WERI-Rb-1 (cell line): ENCODE data around the gene TAF9B.

ENCODE experiments used
- DNase-seq: peaks from one replicate; pipeline ENCODE4 v3.0.0-alpha.2; 2020
- H3K27ac ChIP-seq: fragments of 250-450 bp; sonication (Bioruptor Pico); 2 replicates; pipeline ENCODE4 v1.5.1; 2020; ENCODE audit warnings: mild to moderate bottlenecking, moderate library complexity
- H3K27me3 ChIP-seq: fragments of 250-450 bp; sonication (Bioruptor Pico); 2 replicates; pipeline ENCODE4 v1.5.1; 2021; ENCODE audit warnings: mild to moderate bottlenecking, low read depth, moderate library complexity; ENCODE audit not compliant: insufficient read depth, severe bottlenecking
- H3K36me3 ChIP-seq: fragments of 250-450 bp; sonication (Bioruptor Pico); 2 replicates; pipeline ENCODE4 v1.5.1; 2020; ENCODE audit warnings: mild to moderate bottlenecking, moderate library complexity
- H3K4me3 ChIP-seq: 2 replicates; pipeline ENCODE4 v1.5.1; 2011; ENCODE audit warnings: low read depth, mild to moderate bottlenecking, control low read depth, low read length
- H3K9me3 ChIP-seq: fragments of 250-450 bp; sonication (Bioruptor Pico); 2 replicates; pipeline ENCODE4 v1.5.1; 2021; ENCODE audit warnings: mild to moderate bottlenecking, moderate library complexity; ENCODE audit not compliant: severe bottlenecking
- TF ChIP-seq, protein P1 (sequence below): IDR thresholded peaks from 2 replicates; pipeline ENCODE4 v1.5.1; 2011; ENCODE audit warnings: low read depth, mild to moderate bottlenecking, control low read depth, inconsistent platforms, low read length

The TAF9B gene

DNA sequence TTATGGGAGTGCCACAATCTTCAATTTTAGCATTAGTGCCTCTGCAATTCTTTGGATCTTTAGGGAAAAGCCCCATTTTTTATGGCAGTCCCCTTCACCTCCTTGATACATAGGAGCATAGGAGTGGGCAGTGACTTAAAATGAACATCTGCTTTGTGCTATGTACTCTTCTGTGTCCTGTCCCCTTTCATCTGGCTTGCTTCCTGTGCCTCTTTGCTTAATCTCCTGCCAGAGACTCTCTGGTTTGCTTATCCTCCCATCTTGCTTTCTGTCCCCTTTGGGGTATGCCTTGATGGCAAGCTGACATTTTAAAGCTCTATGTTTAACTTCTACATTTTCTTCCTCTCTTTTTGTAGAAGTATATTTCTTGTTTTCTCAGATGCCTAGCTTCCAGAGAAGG is 23.1 kb downstream of the TAF9B start:
- TF ChIP-seq, protein P1, sequence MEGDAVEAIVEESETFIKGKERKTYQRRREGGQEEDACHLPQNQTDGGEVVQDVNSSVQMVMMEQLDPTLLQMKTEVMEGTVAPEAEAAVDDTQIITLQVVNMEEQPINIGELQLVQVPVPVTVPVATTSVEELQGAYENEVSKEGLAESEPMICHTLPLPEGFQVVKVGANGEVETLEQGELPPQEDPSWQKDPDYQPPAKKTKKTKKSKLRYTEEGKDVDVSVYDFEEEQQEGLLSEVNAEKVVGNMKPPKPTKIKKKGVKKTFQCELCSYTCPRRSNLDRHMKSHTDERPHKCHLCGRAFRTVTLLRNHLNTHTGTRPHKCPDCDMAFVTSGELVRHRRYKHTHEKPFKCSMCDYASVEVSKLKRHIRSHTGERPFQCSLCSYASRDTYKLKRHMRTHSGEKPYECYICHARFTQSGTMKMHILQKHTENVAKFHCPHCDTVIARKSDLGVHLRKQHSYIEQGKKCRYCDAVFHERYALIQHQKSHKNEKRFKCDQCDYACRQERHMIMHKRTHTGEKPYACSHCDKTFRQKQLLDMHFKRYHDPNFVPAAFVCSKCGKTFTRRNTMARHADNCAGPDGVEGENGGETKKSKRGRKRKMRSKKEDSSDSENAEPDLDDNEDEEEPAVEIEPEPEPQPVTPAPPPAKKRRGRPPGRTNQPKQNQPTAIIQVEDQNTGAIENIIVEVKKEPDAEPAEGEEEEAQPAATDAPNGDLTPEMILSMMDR: no peak
- Histone ChIP-seq H3K9me3 (no peaks in the 10 kb centered on the region), H3K36me3 (peaks cover 45% of the 10 kb centered on the region), H3K27ac (no peak overlapping the region), H3K4me3 (no peak overlapping the region), H3K27me3 (no peaks in the 10 kb centered on the region)
- no peak for DNase-seq

- TF ChIP-seq, protein P1: no peak
- H3K9me3 ChIP-seq: no peaks in the 10 kb centered on the region
- H3K27ac ChIP-seq: no peak overlapping the region
- peaks cover 27% of the 10 kb centered on the region for H3K36me3 ChIP-seq
- DNase-seq: no peak
- H3K27me3 ChIP-seq: no peaks in the 10 kb centered on the region
- no peak overlapping the region for H3K4me3 ChIP-seq
Observed at GRCh38 chrX:78111140-78111931, 28.1 kb downstream of the TAF9B start.

DNA sequence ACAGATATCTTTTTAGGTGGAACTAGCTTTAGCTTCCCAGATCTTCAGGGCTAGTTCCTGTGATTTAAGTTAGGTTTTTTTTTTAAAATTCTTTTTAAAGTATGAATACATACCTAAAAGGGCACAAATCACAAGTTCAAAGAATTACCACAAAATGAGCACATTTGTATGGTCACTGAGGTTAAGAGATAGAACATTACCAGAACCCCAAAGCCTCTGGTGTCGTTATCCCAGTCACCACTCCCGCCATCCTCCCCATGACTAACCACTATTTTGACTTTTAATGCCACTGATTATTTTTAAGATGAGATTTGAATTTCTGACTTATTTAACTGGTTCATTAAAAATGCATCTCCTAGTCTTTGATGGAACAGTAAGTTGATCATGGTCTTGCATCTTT is 30.0 kb downstream of the TAF9B start:
- no peak overlapping the region for H3K4me3 ChIP-seq
- H3K27ac ChIP-seq: no peak overlapping the region
- DNase-seq: no peak
- H3K27me3 ChIP-seq: no peaks in the 10 kb centered on the region
- TF ChIP-seq, protein P1: no peak
- peaks cover 16% of the 10 kb centered on the region for H3K36me3 ChIP-seq
- no peaks in the 10 kb centered on the region for H3K9me3 ChIP-seq

DNA sequence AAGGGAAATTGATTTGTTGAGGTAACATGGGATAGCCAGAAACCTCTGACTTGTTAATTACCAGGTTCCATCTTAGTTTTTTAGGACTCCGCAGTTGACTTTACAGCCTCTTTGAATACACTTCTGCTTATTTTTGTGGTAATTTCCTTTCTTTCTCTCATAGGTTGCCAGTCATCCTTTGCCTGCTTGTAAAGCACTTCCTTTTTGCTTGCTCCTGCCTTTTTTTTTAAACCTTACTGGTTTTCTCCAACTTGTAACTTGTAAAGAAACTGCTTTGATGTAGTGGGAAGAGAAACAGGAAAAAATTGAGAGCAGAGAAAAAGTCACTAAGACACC is 32.8 kb downstream of the TAF9B start:
- TF ChIP-seq, protein P1: no peak
- Histone ChIP-seq H3K36me3 (peaks cover 9% of the 10 kb centered on the region), H3K9me3 (peaks cover 2% of the 10 kb centered on the region), H3K4me3 (no peak overlapping the region), H3K27me3 (no peaks in the 10 kb centered on the region), H3K27ac (no peak overlapping the region)
- no peak for DNase-seq

GRCh38 chrX:78105944-78106650 is 33.4 kb downstream of the TAF9B start:
- H3K4me3 ChIP-seq: peak overlapping the region; percentile 72; the same call in 1 of the 2 replicates
- H3K27ac ChIP-seq: no peak overlapping the region
- peaks cover 2% of the 10 kb centered on the region for H3K9me3 ChIP-seq
- DNase-seq: no peak
- TF ChIP-seq, protein P1: no peak
- H3K36me3 ChIP-seq: peaks cover 4% of the 10 kb centered on the region
- no peaks in the 10 kb centered on the region for H3K27me3 ChIP-seq
